Stimulated activated CD4-positive, alpha-beta T cell treated with anti-CD3 and anti-CD28 coated beads, Interleukin-12 subunit alpha, Interleukin-12 subunit beta, amount 100 ng/mL, for 4 hours (primary cell): ENCODE measurements around the gene ENOPH1.
"Not testable (repeated sequence)": the region's sequence is repeated elsewhere in the genome, so short reads cannot be mapped to it uniquely, and the experiment has no call there.

Experiments used
- DNase-seq: peaks from one replicate; pipeline ENCODE4 v3.0.0-alpha.2; 2020

The ENOPH1 gene

DNA sequence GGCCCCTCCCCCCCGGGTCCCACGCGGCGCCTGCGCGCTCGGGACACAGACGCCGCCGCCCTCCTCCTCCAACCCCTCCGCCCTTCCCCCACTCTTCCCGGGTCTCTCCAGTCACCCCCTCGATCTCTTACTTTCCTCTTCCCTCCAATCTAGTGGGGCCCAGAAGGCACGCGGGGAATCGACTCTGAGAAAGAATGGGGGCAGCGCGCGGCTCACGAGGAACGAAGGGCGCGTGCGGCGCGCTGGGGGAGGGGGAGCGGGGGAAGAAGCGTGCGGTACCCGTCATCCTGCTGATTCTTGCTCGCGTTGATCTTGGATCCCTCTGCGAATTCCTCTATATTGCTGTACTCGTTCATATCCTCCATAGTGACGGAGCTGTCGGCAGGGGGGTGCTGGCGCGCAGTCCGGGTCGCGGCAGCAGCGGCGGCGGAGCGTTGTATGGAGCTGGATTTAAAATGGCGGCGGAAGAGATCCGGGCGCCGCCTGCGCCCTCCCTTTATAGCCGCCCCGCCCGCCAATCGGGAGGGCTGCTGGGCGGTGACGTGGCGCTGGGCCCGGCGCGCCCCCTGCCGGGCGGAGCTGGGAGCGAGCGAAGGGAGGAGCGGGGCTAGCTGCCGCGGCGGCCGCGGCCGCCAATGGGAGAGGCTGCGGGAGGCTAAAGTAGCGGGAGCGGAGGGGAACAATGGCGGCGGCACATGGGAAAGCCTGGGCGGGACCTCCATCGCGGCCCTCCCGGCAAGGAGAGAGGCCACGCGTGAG is 1.2 kb upstream of the ENOPH1 start:
- peak; percentile 92 for DNase-seq

DNA sequence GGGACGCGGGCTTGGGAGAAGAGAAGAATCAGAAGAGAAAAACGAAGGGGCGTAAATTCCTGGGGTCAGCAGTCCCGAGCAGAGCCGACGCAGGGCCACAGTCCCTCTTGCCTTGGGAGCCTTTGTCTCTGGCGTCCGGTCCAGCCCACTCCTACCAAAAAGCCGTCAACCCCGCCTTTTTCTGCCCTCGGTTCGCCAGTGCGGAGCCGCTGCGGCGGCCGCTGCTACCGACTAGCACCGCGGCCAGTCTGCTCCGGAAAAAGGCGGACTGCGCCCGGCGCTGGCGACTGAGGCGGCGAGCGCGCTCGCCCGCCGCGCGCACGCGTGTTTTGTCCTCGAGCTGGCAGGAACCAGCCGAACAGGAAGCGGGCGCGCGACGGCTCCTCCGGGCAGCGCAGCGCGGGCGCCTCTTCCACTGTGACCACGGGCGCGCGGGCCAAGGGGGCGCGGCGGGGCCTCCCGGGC is 630 bp upstream of the ENOPH1 start:
- DNase-seq, result no peak

DNA sequence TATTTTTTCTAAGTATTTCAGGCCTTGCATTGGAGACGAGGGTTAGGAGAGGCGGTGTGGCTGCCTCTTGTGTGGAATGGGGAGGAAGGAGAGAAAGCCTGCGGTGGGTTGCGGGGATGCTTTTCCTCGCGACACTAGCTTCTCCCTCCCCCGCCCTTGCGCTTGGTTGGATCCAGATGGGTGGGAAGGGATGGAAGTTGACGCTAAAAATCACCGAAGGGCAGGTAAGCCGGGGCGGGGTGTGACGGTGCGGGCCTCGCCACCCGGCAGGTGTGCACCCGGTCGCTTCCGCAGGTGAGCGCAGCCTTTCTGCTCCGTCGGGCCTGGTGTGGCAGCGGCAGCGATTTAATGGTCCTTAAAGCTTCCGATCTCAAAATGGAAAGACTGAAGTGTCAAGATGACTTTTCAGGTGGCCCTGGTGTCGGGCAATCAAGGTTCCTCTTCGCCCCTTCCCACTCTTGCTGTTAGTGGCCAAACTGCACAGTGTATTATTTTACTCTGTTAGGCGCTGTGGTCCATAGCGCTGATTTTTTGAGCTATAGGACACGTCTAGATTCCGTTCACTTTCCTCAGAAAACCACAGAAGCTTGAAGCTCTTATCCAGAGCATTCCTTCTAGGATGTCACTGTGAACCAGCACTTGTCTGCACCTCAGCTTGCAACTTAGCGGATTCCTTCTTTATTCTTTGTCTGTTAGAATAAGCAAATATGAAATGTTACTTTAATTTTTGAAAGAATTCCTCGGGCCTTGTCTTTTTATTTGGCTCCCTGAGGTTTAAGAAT is 765 bp downstream of the ENOPH1 start:
- peak; percentile 23 for DNase-seq

DNA sequence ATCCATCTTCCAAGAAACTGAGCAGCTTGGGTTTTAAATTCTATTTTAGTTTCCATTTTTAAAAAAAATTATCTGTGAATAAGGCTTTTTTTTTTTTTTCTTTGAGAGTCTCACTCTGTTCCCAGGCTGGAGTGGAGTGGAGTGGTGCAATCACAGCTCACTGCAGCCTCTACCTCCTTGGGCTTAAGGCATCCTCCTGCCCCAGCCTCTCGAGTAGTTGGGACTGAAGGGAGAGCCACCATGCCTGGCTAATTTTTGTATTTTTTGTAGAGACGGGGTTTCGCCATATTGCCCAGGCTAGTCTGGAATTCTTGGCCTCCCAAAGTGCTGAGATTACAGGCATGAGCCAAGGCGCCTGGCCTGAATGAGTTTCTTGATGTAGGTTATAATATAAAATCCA is 1.4 kb downstream of the ENOPH1 start:
- no peak for DNase-seq

DNA sequence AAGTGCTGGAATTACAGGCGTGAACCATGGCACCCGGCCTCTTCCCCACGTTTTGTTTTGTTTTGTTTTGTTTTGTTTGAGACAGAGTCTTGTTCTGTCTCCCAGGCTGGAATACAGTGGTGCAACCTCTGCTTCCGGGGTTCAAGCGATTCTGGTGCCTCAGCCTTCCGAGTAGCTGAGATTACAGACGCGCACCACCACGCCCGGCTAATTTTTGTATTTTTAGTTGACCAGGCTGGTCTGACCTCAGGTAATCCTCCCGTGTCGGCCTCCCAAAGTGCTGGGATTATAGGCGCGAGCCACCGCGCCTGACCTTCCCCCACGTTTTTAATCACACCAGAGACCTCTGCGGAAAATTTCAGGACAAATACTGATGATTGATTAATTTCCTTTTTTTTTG is 2.2 kb downstream of the ENOPH1 start:
- DNase-seq, result no peak

DNA sequence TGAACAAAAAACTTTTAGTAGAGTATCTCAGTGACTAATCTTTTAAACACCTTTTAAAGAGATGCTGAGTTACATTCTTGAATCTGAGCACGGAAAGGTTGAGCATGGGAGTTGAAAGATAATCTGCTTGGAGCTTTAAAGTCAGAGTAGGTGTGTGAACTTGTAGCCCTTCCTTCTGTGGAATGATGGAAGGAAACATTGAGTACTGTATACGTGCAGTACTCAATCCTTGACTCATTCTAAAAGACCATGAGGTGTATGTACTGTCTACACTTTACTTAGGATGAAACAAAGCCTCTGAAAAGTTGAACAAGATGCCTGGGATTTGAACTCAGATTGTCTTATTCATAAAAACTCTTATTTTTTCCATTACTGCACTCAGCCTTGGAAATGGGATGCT is 3.4 kb downstream of the ENOPH1 start:
- DNase-seq, result no peak

DNA sequence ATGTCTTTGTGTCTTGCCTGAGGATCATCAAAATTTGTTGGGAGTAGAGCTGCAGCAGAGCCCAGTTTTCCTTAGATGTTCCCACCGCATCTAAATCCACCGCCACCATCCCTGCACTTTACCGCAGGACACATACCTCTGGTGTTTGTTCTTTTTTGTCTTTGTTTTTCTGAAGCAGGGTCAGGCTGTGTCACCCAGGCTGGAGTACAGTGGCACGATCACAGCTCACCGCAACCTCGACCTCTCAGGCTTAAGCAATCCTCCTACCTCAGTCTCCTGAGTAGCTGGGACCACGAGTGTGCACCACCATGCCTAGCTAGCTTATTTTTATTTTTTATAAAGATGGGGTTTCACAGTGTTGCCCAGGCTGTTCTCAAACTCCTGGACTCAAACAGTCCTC is 4.6 kb downstream of the ENOPH1 start:
- no peak for DNase-seq

DNA sequence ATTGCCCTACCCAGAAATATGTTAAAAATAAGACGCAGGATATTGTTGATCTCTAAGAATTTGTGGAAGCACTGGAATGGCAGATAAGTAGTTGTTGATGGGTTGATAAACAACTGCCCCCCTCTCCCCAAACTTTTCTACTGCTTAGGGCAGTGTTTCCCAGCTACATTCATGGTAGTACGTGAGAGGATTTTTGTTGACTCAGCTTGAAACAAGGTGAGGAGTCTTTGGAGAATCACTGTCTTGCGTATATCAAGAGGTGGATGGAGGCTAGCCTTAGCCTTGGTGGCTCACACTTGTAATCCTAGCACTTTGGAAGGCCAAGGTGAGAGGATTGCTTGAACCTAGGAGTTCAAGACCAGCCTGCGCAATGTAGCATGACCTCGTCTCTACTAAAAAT is 5.7 kb downstream of the ENOPH1 start:
- no peak for DNase-seq

DNA sequence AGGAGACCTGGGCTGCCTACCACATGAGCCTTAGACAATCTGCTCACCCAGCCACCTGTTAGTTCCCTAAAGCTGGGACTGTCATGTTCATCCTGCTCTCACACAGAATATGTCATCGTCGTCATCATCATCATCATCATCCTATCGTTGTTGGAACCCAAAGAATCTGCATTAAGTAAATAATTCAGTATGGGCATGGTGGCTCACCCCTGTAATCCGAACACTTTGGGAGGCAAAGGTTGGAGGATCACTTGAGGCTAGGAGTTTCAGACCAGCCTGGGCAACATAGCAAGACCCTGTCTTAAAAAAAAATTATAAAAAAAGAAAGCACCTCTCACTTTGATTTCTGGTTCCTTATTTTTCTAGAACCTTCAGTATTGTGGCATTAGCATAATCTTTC is 6.4 kb downstream of the ENOPH1 start:
- DNase-seq, result no peak

DNA sequence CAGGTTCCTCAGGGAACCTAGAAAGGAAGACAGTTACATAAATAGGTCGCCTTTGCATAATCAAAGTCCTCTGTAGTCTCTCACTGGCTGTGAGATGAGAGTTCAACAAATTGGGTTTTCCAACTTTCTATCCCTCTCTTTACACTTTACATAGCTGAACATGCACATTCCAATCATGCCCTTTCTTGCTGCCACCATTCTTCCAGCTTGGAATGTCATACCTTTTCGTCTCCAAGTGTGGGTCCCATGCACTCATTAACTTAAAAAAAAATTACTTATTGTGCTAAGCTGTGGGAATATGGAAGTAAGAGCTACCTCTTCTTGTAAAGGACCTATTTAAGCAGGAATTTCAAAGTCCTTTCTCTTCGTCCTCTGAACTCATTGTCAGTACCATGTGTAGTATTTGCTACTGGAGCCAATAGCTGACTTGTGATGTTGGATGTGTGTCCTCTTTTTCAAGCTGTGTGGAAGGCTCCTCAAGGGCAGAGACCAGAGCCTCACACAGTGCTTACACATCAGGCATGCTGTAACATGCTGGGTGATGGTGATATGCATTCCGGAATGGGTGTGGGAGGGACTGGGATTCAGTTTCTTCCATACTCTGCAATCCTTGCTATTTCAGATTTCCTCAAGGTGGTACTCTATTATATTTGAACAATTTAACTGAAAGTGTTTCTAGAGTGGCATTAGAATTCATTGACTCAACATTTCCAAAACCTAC is 7.1 kb downstream of the ENOPH1 start:
- DNase-seq, result no peak

DNA sequence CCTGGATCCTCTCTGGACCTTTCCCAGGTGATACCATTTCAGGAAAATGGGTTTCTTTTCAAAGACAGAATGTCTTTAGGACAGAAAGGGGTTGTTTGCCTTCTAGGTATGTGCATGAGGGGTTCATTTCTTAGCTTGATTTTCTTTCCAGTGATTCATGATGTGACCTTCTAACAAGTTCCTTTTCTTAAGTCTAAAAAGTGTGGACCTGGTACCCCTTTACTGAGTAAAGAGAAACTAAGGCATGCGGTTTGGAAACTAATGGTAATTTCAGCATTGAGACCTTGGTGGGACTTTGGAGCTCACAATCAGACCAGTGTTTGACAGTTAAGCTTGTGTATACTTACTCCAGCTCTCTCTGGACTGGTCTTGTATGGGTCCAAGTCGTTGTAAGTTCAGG is 8.7 kb downstream of the ENOPH1 start:
- DNase-seq, result no peak

DNA sequence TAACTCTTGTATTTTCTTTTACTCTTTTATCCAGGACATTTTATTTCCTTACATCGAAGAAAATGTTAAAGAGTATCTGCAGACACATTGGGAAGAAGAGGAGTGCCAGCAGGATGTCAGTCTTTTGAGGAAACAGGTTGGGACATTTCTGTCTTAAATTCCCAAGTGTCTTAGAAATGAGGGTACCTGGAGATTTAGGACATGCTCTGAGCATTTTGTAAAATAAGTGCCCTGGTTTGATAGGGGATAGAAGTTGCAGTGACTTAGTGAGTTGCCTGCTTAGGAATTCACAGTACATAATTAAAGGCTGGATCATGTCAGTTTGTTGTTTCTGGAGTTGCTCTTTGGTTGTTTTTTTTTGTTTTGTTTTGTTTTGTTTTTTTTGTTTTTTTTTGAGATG is 17.5 kb downstream of the ENOPH1 start:
- DNase-seq, result no peak

DNA sequence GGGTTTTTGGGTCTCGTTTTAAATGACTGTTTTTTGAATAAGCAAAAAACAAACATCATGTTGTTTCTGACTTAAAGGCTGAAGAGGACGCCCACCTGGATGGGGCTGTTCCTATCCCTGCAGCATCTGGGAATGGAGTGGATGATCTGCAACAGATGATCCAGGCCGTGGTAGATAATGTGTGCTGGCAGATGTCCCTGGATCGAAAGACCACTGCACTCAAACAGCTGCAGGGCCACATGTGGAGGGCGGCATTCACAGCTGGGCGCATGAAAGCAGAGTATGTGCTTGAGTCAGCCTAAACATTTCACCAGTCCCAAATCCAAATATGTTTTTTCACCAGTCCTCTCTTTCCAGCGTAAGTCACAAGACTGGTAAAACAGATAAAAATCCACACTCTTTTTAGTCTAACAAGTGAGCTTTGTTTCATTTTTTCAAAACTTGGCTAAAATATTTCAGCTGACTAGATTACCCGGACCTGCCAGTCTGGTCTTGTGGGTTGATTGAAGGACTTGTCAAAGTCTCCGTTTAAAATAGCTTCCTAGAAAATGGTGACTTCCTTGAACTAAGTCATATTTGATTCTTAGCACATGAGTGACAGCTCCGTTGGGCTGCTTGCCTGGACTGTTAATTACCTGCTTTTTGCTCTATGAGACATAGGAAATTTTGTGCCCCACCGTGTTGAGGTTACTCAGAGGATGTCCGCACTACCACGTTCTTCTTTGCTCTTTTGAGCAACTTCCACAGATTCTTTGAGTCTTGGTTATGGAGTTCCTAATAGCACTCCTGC is 20.8 kb downstream of the ENOPH1 start:
- no peak for DNase-seq

DNA sequence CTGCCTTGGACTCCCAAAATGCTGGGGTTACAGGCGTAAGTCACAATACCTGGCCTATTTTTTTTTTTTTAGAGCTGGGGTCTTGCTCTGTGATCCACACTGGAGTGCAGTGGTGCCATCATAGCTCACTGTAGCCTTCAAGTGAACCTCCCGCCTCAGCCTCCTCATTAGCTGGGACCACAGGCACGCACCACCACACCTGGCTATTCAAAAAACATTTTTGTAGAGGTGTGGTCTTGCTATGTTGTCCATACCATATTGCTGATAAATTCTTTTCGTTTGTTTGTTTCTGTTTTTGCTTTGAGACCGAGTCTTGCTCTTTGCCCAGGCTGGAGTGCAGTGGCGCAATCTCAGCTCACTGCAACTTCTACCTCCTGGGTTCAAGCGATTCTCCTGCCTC is 21.6 kb downstream of the ENOPH1 start:
- DNase-seq, result no peak

DNA sequence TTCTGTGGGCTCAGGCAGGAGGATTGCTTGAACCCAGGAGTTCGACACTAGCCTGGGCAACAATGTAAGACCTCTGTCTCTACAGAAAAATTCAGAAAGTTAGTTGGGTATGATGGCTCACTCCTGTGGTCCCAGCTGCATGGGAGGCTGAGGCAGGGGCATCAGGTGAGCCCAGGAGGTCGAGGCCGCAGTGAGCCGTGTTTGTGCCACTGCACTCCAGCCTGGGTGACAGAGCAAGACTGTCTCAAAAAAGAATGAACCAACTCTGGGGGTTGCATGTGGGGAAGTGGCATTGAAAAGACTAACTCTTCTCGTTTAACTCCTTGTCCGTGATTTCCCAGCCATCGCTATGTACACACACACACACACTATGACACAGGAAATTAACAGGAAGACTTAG is 26.9 kb downstream of the ENOPH1 start:
- DNase-seq, result no peak

DNA sequence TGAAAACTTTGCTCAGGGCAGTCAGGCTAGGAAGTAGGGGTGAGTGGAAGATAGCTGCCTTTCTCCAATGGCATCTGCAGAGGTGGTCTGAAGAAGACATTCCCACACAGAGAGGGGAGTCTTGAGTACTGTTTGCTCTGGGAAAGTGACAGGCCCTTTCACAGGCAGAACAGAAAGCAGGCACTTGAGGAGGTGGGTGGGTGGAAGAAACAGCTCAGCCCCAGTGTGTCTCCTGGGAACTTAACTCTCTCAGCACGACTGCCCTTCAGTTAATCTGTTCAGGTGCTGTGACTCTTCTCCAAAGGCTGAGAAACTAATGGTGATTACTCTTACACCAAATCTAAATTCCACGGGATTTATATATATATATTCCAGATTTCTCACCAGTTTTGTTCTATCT is 28.3 kb downstream of the ENOPH1 start:
- no peak for DNase-seq

DNA sequence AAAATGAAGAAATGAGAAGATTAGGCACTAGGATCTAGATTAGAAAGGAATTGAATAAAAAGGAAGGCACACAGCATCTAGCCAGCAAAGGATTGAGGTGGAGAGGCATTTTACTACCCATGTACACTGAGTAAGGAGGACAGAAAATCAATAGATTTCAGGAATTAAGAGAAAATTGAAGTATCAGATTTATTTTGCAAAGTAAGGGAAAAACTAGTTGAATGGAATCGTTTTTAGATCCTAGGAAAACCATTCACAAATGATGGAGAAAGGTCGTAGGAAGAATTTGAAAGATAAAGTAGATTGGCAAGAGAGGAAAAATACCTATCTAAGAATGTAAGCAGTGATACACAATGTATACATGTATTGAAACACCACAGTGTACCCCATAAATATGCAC is 31.3 kb downstream of the ENOPH1 start:
- DNase-seq, result no peak

DNA sequence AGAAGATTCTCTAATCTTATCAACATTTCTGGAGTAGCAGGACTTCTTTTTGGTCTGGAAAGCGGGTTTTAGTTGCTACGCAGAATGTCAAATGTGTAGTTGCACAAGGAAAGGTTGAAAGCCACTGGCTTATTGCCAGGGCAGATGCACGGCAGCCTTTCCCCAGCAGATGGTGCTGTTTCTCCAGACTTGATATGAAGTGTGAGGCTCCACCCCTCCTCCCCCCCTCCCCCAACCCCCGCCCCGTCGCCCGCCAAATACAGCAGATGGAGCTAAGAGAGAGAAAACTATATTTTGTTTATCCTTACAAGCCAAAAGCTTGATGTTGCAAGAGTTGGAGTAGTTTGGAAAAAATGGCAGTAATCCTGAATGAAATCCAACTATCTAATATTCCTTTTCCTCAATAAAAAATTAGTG is 32.0 kb downstream of the ENOPH1 start:
- DNase-seq, result peak; percentile 80

DNA sequence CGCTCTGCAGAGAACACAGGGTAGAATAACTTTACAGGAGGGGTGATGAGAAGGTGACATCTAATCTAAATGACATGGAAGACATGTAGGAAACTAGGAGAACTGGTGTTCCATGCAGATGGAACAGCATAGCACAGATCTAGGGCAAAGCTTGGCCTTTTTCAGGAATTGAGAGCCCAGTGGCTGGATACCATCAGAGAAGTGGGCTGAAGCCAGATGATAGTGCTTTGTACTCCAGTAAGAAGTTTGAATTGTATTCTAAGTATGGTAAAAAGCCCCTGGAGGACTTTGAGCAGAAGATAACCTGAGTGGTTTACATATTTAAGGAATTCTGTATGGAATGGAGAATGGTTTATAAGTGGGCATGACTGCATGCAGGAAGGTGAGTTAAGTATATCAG is 32.8 kb downstream of the ENOPH1 start:
- no peak for DNase-seq

DNA sequence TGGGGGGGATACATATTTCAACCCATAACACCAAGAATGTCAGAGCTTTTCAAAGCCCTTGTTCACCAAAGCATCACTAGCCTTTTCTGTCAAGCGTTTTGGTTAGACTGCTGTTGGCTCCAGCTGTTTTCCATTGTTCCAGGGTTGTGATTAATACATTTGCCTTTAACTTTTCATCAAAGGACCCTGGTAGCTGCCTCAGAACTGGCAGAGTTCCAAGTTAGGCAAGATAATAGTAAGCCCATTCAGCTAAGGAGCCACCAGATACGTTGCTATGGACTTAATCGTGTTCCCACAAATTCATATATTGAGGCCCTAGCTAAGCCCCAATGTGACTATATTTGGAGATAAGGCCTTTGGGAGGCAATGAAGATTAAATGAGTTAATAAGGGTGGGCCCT is 37.1 kb downstream of the ENOPH1 start:
- no peak for DNase-seq

DNA sequence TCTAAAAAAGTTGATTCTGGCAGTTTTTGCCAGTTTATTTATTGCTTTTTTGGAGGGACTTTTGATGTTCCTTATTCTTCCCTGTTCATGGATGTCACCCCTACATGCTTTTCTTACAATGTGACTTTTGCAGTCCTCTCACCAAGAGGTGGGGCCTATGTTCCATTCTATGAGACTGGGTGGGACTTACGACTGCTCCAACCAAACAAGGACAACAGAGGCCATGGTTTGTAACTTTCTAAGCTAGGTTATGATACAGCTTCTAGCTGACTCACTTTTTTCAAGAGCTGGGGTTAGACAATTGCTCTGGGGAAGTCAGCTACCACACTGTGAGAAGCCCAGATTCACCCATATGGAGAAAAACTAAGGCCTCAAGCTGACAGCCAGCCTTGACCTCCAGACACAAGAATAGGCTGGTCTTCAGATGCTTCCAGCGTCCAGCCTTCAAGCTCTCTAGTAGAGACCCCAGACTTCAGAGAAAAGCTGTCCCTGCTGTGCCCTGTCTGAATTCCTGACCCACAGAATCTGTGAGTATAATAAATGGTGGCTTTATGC is 39.5 kb downstream of the ENOPH1 start:
- no peak for DNase-seq

DNA sequence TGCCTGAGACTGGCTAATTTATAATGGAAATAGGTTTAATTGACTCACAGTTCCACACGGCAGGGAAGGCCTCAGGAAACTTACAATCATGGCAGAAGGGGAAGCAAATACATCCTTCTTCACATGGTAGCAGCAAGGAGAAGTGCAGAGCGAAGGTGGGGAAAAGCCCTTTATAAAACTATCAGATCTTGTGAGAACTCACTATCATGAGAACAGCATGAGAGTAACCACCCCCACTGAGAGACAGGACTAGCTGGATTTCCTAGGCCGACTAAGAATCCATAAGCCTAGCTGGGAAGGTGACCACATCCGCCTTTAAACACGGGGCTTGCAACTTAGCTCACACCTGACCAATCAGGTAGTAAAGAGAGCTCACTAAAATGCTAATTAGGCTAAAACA is 42.7 kb downstream of the ENOPH1 start:
- not testable (repeated sequence) for DNase-seq
